CD14-positive monocyte (primary cell): ENCODE data around the gene TSPAN33. TPM values are rescaled to one million over a fixed set of nuclear protein-coding genes. Genes with fewer than 3 reads are reported as not detected.
A peak's percentile ranks its signal among the peaks of the same experiment; 100 is the strongest.

Experiments
- DNase-seq, 3 donors: peaks; one replicate each; pipeline ENCODE4 v3.0.0-alpha.2; 2011 to 2022
- H2AFZ ChIP-seq: 2 replicates; pipeline ENCODE4 v1.6.0; 2012; ENCODE audit warnings: mild to moderate bottlenecking, low read depth, low read length, inconsistent platforms; ENCODE audit not compliant: insufficient read depth, poor library complexity, severe bottlenecking
- H3K27ac ChIP-seq, 2 donors: 1 replicate in 1 of 2; 2 replicates in 1 of 2; pipeline ENCODE4 v1.5.1; 2012 to 2013; ENCODE audit warnings: low read length in 2 of 2, control low read depth in 1 of 2, inconsistent platforms in 1 of 2, low read depth in 1 of 2, mild to moderate bottlenecking in 1 of 2
- H3K27me3 ChIP-seq, 2 donors: one replicate each; pipeline versions ENCODE4 v1.6.0 to v1.6.1; 2011 to 2013; ENCODE audit warnings: low read length in 2 of 2; ENCODE audit not compliant: control insufficient read depth in 2 of 2, insufficient read depth in 2 of 2
- H3K36me3 ChIP-seq, 2 donors: replicated peaks in 1 of 2; 1 replicate in 1 of 2; 2 replicates in 1 of 2; pipeline versions ENCODE4 v1.5.1 to v1.6.1; 2012 to 2013; ENCODE audit warnings: low read length in 2 of 2, control low read depth in 1 of 2, inconsistent platforms in 1 of 2, mild to moderate bottlenecking in 1 of 2; ENCODE audit not compliant: insufficient read depth in 2 of 2, control insufficient read depth in 1 of 2
- H3K4me1 ChIP-seq, 2 donors: 1 replicate in 1 of 2; 2 replicates in 1 of 2; pipeline versions ENCODE4 v1.5.1 to v1.6.1; 2012 to 2013; ENCODE audit warnings: low read length in 2 of 2, control low read depth in 1 of 2, inconsistent platforms in 1 of 2, mild to moderate bottlenecking in 1 of 2, moderate library complexity in 1 of 2; ENCODE audit not compliant: insufficient read depth in 2 of 2, control insufficient read depth in 1 of 2
- H3K4me2 ChIP-seq: replicated peaks from 2 replicates; pipeline ENCODE3; 2012; ENCODE audit warnings: low read length, moderate library complexity, mild to moderate bottlenecking; ENCODE audit not compliant: poor library complexity, severe bottlenecking; ENCODE audit errors: extremely low read depth
- H3K4me3 ChIP-seq, 3 experiments: fragments of 200-600 bp in 1 of 3; sonication (generic) in 1 of 3; replicated peaks in 1 of 3; 1 replicate in 2 of 3; 2 replicates in 1 of 3; pipeline ENCODE4 v1.5.1; 2011 to 2013; ENCODE audit warnings: low read length in 3 of 3, mild to moderate bottlenecking in 3 of 3, control low read depth in 2 of 3, low read depth in 2 of 3, inconsistent platforms in 1 of 3, moderate library complexity in 1 of 3
- H3K79me2 ChIP-seq: 2 replicates; pipeline ENCODE4 v1.6.0; 2012; ENCODE audit warnings: mild to moderate bottlenecking, control low read depth, inconsistent platforms, low read length, moderate library complexity; ENCODE audit not compliant: insufficient read depth
- H3K9ac ChIP-seq: 2 replicates; pipeline ENCODE4 v1.6.0; 2017; ENCODE audit warnings: low read length, mild to moderate bottlenecking; ENCODE audit not compliant: insufficient read depth, poor library complexity, severe bottlenecking
- H3K9me3 ChIP-seq, 2 donors: replicated peaks in 1 of 2; 1 replicate in 1 of 2; 2 replicates in 1 of 2; pipeline versions ENCODE4 v1.5.1 to v1.6.1; 2012 to 2013; ENCODE audit warnings: low read length in 2 of 2, control low read depth in 1 of 2; ENCODE audit not compliant: control insufficient read depth in 1 of 2, insufficient read depth in 1 of 2
- H4K20me1 ChIP-seq: 2 replicates; pipeline ENCODE4 v1.6.0; 2012; ENCODE audit warnings: mild to moderate bottlenecking, low read length, control low read depth, moderate library complexity; ENCODE audit not compliant: insufficient read depth
- H3K27ac Mint-ChIP-seq, 7 donors: one replicate each; pipeline ENCODE4 v1.8.0; 2020; ENCODE audit warnings: mild to moderate bottlenecking in 7 of 7, mixed read lengths in 7 of 7, moderate library complexity in 6 of 7, inconsistent platforms in 2 of 7
- H3K27me3 Mint-ChIP-seq, 3 donors: one replicate each; pipeline ENCODE4 v1.8.0; 2021 to 2022; ENCODE audit warnings: low read depth in 3 of 3, mild to moderate bottlenecking in 3 of 3, mixed read lengths in 3 of 3, moderate library complexity in 3 of 3, inconsistent platforms in 1 of 3
- H3K36me3 Mint-ChIP-seq, 2 donors: one replicate each; pipeline ENCODE4 v1.8.0; 2020; ENCODE audit warnings: mixed read lengths in 2 of 2, inconsistent platforms in 1 of 2, mild to moderate bottlenecking in 1 of 2
- H3K4me1 Mint-ChIP-seq: one replicate; pipeline ENCODE4 v1.8.0; 2020; ENCODE audit warnings: mild to moderate bottlenecking, mixed read lengths
- H3K4me3 Mint-ChIP-seq, 2 donors: one replicate each; pipeline ENCODE4 v1.8.0; 2020; ENCODE audit warnings: mild to moderate bottlenecking in 2 of 2, mixed read lengths in 2 of 2, moderate library complexity in 1 of 2
- H3K9me3 Mint-ChIP-seq, 7 donors: one replicate each; pipeline ENCODE4 v1.8.0; 2020 to 2022; ENCODE audit warnings: mixed read lengths in 7 of 7, mild to moderate bottlenecking in 6 of 7, moderate library complexity in 6 of 7, inconsistent platforms in 2 of 7
- WGBS: methylation state at CpG from one replicate; pipeline ENCODE4 v1.1.5; 2013; ENCODE audit warnings: missing lambda C conversion rate; ENCODE audit not compliant: insufficient coverage; 5-methylcytosine and 5-hydroxymethylcytosine counted together
- intact Hi-C, 2 donors: fragments of 100-400 bp; cut with micrococcal nuclease; formaldehyde crosslinking; loops; one replicate each; pipeline versions ENCODE4 v1.15.0 to v1.15.1; 2023
- polyA plus RNA-seq, 3 donors: library from polyadenylated mRNA; depleted of rRNA in 1 of 3; unstranded in 2 of 3; stranded (reverse) in 1 of 3; fragments of 300-500 nt in 2 of 3; fragments of >200 nt in 1 of 3; fragmentation: Illumina TruSeq in 2 of 3; gene quantifications; 1 replicate in 2 of 3; 2 replicates in 1 of 3; pipeline ENCODE4 v1.2.3, GENCODE V29; 2012 to 2021
- TF ChIP-seq, protein P1 (sequence below): fragments of 200-600 bp; IDR thresholded peaks from one replicate; pipeline ENCODE4 v1.8.0; 2022; ENCODE audit warnings: antibody characterized with exemption, mild to moderate bottlenecking

TSPAN33 gene
- polyA plus RNA-seq, 3 donors, result 2.9 to 7.5 (median 4.4) TPM

DNA sequence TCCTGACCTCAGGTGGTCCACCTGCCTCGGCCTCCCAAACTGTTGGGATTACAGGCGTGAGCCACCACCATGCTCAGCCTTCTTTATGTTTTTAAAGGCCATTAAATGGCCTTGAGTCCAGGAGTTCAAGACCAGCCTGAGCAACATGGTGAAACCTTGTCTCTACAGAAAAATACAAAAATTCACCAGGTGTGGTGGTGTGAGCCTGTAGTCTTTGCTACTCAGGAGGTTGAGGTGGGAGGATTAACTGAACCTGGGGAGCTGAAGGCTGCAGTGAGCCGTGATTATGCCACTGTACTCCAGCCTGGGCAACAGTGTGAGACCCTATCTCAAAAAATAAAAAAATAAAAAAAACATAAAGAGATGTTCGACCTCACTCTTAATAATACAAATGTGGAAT, 54.9 kb downstream of the TSPAN33 start:
- intact Hi-C loops, result no loop called here
- H3K27ac Mint-ChIP-seq, result no peak overlapping the region
- Histone ChIP-seq H3K27me3 (no peaks in the 10 kb centered on the region), H2AFZ (no peak overlapping the region), H3K27ac (no peak overlapping the region), H4K20me1 (no peaks in the 10 kb centered on the region), H3K4me3 (no peak overlapping the region), H3K9ac (no peak overlapping the region), H3K9me3 (no peaks in the 10 kb centered on the region), H3K36me3 (no peaks in the 10 kb centered on the region), H3K4me1 (peaks cover 19 to 20% of the 10 kb centered on the region in 2 donors), H3K79me2 (no peaks in the 10 kb centered on the region), H3K4me2 (no peak overlapping the region)
- peaks cover 23% of the 10 kb centered on the region for H3K4me1 Mint-ChIP-seq
- H3K36me3 Mint-ChIP-seq, result no peaks in the 10 kb centered on the region
- WGBS, result 94% methylated on average over 2 of the region's 4 CpGs
- H3K9me3 Mint-ChIP-seq, result peaks cover 0 to 1% (median 0%) of the 10 kb centered on the region in 7 donors
- H3K4me3 Mint-ChIP-seq, result no peak overlapping the region
- TF ChIP-seq, protein P1, sequence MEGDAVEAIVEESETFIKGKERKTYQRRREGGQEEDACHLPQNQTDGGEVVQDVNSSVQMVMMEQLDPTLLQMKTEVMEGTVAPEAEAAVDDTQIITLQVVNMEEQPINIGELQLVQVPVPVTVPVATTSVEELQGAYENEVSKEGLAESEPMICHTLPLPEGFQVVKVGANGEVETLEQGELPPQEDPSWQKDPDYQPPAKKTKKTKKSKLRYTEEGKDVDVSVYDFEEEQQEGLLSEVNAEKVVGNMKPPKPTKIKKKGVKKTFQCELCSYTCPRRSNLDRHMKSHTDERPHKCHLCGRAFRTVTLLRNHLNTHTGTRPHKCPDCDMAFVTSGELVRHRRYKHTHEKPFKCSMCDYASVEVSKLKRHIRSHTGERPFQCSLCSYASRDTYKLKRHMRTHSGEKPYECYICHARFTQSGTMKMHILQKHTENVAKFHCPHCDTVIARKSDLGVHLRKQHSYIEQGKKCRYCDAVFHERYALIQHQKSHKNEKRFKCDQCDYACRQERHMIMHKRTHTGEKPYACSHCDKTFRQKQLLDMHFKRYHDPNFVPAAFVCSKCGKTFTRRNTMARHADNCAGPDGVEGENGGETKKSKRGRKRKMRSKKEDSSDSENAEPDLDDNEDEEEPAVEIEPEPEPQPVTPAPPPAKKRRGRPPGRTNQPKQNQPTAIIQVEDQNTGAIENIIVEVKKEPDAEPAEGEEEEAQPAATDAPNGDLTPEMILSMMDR, result no peak
- DNase-seq, result no peak
- H3K27me3 Mint-ChIP-seq, result no peaks in the 10 kb centered on the region

DNA sequence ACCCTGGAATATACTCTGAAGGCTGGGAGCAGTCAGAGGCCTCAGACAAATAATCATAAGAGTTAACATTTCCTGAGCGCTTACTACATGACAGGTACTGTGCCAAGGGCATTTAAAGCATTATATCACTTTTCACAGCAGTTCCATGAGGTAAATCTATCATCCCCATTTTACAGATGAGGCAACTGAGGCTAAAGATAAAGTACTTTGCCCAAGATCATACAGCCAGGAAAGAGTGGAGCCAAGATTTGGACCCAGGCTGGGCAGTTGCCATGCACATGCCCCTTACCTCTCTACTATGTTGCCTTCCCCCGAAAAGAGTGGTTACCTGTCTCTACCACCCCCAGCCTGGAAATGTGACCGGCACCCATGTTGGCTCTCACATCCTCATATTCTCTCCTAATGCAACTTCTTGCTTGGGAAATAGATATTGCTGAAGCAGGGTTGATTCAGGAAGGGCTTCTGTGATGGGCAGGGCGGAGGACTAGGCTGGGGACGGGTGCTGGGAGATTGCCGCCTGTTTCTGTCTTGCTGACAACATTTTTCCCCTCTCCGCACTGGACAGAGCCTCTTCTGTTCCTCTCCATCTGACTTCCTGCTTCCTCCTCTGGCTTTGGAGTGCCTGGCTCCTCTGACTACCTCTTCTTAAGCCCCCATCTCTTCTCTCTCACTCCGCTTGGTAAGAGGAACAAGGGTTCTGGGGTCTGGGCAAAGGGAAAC, 57.7 kb downstream of the TSPAN33 start:
- Histone ChIP-seq H3K27ac (no peak overlapping the region), H3K4me3 (no peak overlapping the region), H3K36me3 (no peaks in the 10 kb centered on the region), H3K4me2 (peak overlapping the region; percentile 8), H3K27me3 (no peaks in the 10 kb centered on the region), H2AFZ (peak overlapping the region; percentile 62), H3K4me1 (peaks cover 18 to 19% of the 10 kb centered on the region in 2 donors), H3K9me3 (no peaks in the 10 kb centered on the region), H3K79me2 (no peaks in the 10 kb centered on the region), H3K9ac (no peak overlapping the region), H4K20me1 (no peaks in the 10 kb centered on the region)
- WGBS, result 100% methylated on average over 2 of the region's 8 CpGs
- intact Hi-C loops, result no loop called here
- no peaks in the 10 kb centered on the region for H3K36me3 Mint-ChIP-seq
- H3K4me1 Mint-ChIP-seq, result peaks cover 23% of the 10 kb centered on the region
- DNase-seq, result peak in 1 of 3 donors; percentile 7
- peaks cover 0 to 2% (median 0%) of the 10 kb centered on the region in 7 donors for H3K9me3 Mint-ChIP-seq
- peaks cover 0 to 4% (median 0%) of the 10 kb centered on the region in 3 donors for H3K27me3 Mint-ChIP-seq
- peak overlapping the region in 1 of 2 donors; percentile 7 for H3K4me3 Mint-ChIP-seq
- TF ChIP-seq, protein P1, result no peak
- peak overlapping the region in 2 of 7 donors; percentile 48 to 63 for H3K27ac Mint-ChIP-seq
